GM18870 (cell line): Measurements from ENCODE around the gene MAB21L3.
"Not testable (repeated sequence)": the region's sequence is repeated elsewhere in the genome, so short reads cannot be mapped to it uniquely, and the experiment has no call there.

Experiments
- ATAC-seq: cut with Tn5 transposase; IDR thresholded peaks from one replicate; pipeline ENCODE4 v1.9.1; 2021; ENCODE audit warnings: moderate library complexity; ENCODE audit not compliant: unreplicated experiment

Gene MAB21L3

GRCh38 chr1:116133696-116134475 lies 22.7 kb downstream of the MAB21L3 start:
- no peak for ATAC-seq

GRCh38 chr1:116134476-116134773 lies 23.2 kb downstream of the MAB21L3 start:
- no peak for ATAC-seq

DNA sequence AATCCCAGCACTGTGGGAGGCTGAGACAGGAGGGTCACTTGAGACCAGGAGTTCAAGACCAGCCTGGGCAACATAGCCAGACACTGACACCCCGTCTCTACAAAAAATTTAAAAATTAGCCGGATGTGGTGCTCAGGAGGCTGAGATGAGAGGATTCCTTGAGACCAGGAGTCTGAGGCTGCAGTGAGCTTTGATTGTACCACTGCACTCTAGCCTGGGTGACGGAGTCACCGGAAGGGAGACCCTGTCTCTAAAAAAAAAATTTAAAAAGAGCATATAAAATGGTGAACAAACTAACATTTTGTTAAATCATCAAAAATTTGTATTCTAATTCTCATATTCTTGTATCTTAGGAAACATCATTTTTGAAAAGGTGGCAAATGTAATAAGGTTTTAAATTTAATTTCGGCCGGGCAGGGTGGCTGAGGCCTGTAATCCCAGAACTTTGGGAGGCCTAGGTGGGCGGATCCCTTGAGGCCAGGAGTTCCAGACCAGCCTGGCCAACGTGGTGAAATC lies 27.1 kb downstream of the MAB21L3 start:
- no peak for ATAC-seq

- ATAC-seq, result no peak
Observed at GRCh38 chr1:116139592-116140134, 28.5 kb downstream of the MAB21L3 start.

- no peak for ATAC-seq
Observed at GRCh38 chr1:116144151-116144550, 33.0 kb downstream of the MAB21L3 start.

- ATAC-seq, result not testable (repeated sequence)
Observed at GRCh38 chr1:116146447-116147113, 35.4 kb downstream of the MAB21L3 start.

DNA sequence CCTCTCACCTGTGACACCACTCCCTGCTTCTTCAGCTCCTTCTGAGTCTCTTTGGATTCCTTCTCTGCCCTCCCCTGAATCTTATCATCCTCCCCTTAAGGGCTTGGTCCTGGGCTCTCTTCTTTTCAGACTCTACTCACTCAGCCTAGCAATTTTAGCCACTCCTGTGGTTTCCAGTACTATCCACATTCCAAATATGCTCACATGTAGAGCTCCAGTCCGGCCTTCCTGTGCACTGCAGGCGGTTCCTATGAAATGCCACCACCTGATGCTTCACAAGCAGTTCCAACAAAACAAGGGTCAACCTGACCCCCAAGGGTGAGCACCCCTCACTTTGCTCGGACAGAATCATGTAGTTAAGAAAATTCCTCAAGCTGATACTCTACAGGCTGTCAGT lies 35.9 kb downstream of the MAB21L3 start:
- ATAC-seq, result no peak

DNA sequence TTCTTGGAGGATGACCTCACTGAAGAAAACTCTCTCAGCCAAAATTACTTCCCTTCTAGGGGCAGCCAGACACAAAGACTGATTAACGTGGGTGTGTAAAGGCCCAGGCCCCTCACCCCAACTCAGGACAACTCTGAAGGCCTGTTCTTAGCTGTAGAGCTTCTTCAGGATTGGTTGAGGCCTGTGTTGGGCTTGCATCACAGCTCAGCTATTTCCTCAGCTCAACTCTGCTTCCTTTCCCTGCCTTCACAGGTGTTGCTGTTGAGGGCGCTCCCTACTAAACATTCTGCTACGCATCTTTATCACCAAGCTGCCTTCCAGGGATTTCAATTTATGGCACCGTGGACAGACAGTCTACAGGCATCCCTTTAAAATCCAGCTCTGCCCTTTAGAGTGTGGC lies 36.8 kb downstream of the MAB21L3 start:
- no peak for ATAC-seq

DNA sequence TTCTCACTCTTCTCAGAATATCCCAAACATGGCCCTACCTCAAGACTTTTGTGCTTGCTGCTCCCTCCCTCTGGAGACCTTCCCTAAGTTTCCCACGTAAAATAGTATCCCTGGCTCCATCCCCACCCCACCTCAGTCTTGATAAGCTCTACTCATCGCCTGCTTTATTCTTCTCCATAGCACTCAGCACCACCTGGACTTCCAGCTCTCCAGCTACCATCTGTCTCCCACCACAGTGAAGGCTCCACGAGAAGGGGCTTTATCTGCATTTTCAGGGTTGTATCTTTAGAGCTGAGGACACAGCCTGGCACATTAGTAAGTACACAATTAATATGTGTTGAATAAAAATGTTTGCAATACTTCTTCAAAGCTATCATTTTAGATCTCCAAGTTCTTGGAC lies 37.8 kb downstream of the MAB21L3 start:
- no peak for ATAC-seq

- ATAC-seq, result no peak
Observed at GRCh38 chr1:116150368-116150767, 39.2 kb downstream of the MAB21L3 start.

- peak; percentile 70 for ATAC-seq
Observed at GRCh38 chr1:116151739-116152576, 40.8 kb downstream of the MAB21L3 start.

DNA sequence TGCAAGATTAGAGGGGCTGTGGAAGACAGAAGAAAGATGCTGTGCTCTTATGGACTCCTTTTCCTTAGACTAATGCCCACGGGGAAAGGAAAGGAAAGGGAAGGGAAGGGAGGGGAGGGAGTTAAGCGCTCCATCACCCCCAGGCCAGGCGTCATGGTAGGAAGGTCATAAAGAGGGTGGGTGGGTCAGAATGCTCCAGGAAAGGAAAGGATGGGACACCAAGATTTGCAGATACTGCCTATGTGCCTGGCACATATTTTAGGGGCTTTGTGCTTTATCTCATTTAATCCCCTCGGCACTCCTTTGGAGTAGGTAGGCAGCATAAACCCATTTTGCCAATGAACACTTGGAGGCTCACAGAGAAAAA lies 41.4 kb downstream of the MAB21L3 start:
- ATAC-seq, result no peak

GRCh38 chr1:116152950-116153691 lies 41.9 kb downstream of the MAB21L3 start:
- ATAC-seq, result no peak

DNA sequence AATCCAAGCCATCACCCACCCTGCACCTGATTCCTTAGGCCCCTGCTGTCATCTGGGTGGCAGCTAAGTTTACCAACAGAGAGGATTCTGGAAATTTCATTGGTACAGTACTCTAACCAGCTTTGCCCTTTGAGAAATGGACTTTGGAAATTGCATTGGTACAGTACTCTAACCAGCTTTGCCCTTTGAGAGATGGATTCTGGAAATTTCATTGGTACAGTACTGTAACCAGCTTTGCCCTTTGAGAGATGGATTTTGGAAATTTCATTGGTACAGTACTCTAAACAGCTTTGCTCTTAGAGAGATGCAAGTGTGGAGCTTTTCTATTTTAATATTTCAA lies 42.5 kb downstream of the MAB21L3 start:
- ATAC-seq, result no peak

DNA sequence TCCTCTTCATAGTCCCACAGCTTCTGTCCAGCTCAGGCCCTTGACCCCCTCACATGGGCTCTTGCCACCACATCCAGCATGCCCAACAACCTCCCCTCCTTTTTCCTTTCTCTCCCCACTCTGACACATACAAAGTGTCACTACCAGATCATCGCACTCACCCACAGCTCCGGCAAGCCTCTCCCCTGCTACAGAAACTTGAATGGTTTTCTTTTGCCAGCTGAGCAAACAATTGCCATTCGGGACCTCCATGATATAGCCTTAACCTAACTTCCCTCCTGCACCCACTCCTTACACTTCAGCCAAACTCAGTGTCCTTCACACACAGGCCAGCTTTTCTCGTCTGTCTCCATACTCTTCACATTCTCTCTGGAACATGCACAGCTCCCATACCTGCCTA lies 43.3 kb downstream of the MAB21L3 start:
- ATAC-seq, result no peak

GRCh38 chr1:116157096-116157495 lies 45.9 kb downstream of the MAB21L3 start:
- ATAC-seq, result no peak

- ATAC-seq, result no peak
Observed at GRCh38 chr1:116159177-116159576, 48.0 kb downstream of the MAB21L3 start.

DNA sequence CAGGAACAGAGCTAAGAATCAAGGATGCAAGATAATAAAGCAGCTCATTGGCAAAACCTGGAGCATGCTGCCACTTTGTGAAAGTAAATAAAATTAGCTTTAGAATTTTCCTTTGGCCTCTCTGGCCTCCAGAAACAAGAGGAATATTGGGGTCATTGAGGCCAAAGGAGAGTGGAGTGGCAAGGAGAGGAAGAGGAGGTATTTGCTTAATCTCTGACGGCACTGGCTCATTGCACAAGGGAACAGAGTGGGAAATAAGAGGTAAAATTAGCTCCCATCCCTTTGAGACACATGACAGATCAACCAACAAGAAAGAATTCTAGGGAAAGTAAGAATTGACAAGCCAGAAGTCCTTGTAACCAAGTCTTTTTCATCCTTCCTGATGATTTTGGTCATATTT lies 48.4 kb downstream of the MAB21L3 start:
- no peak for ATAC-seq

DNA sequence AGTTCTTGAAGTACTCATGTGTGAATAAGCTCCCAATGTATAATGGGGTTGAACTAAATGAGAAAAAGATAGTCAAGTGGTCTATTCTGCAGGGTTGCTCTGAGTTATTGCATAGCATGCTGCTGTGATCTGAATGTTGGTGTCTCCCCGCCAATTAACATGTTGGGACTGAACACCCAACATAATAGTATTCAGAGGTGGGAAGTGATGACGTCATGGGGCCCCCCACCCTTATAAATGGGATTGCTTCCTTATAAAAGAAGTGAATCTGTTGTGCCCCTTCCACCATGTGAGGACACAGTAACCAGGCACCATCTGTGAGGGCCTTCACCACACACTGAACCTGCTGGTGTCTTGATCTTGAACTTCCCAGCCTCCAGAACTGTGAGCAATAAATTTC lies 50.2 kb downstream of the MAB21L3 start:
- no peak for ATAC-seq

DNA sequence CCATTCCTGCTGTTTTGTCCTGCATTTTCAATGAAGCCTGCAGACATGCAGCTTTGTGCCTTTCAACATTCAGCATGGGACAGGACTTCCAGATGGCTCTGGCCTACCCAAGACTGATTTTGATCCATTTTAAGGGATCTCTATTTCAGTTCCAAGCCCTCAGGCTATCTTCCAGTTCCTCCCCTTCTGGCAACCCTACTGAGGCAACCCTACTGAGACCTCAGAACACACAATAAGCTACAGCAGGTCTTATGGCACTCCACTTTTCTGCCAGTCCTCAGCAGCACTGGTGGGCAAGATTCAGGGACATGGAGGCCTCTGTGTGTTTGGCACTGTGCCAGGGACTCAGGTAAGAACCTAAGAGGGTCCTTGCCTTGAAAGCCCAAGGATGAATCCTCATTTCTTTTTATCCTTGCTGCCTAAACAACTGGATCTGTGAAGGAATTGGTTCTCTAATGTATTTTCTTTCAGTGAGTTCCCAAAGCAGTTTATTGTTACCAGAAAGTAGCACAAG lies 50.7 kb downstream of the MAB21L3 start:
- ATAC-seq, result no peak

DNA sequence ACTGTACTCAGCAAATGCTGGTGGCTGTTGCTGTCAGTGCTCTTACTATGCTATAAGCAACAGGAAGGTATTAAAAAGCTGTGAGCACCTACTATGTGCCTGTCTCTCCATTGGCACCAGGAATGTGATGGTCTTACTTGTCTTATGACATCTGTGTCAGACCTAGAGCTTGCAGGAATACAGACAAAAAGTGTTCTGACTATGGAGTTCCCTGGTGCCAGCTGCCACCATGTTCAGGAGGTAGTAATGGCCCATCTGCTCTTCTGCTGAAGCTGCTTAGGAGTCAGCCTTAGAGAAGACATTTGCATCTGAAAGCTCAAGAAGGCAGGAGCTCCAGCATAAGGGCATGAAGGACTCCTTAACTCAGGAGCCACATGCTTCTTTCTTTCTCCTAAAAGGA lies 52.3 kb downstream of the MAB21L3 start:
- ATAC-seq, result no peak
